SK-N-SH (cell line): ENCODE results near the gene ABCC4.

Source experiments
- CTCF ChIP-seq: fragments of 200-600 bp; sonication (generic); IDR thresholded peaks from 2 replicates; pipeline ENCODE4 v1.6.1; 2017; ENCODE audit warnings: antibody characterized with exemption, mild to moderate bottlenecking, moderate library complexity
- FOSL2 ChIP-seq: IDR thresholded peaks from 2 replicates; pipeline ENCODE4 v1.4.0; 2012; ENCODE audit warnings: low read depth, mild to moderate bottlenecking, moderate library complexity, borderline replicate concordance
- RFX5 ChIP-seq: IDR thresholded peaks from 2 replicates; pipeline ENCODE4 v1.6.1; 2012; ENCODE audit warnings: mild to moderate bottlenecking, improper control_type of control experiment, low read length
- SMC3 ChIP-seq: IDR thresholded peaks from 2 replicates; pipeline ENCODE4 v1.6.1; 2012; ENCODE audit warnings: low read depth, low read length, improper control_type of control experiment
- TAF1 ChIP-seq: IDR thresholded peaks from 2 replicates; pipeline ENCODE4 v1.6.1; 2012; ENCODE audit warnings: low read depth, mild to moderate bottlenecking, low read length, moderate library complexity, borderline replicate concordance

GRCh38 chr13:95087746-95088305 is 213.4 kb downstream of the ABCC4 start:
- TF ChIP-seq CTCF (no peak), TAF1 (no peak), FOSL2 (no peak), SMC3 (no peak), RFX5 (no peak)
